ENCODE results near the gene PNLIPRP1.

PNLIPRP1 gene

GRCh38 chr10:116656044-116656443 is 65.3 kb downstream of the PNLIPRP1 start:
- no peak for TF ChIP-seq CTCF (IDR thresholded peaks at IDR 0.05; ENCODE audit: insufficient read depth, low read length, poor library complexity, severe bottlenecking)
- no peak for DNase-seq (ENCODE audit: extremely low read depth, insufficient read length)
- H3K4me3 ChIP-seq (replicated peaks; ENCODE audit: low read depth, low read length): no peak overlapping the region
- H3K36me3 ChIP-seq (ENCODE audit: control insufficient read depth, insufficient read depth, low read length): no peaks in the 10 kb centered on the region
- no peaks in the 10 kb centered on the region; the same call in 1 of the 2 replicates for H3K27me3 ChIP-seq (replicated peaks; ENCODE audit: control insufficient read depth, insufficient read depth, low read length)

- H3K36me3 ChIP-seq (ENCODE audit: control insufficient read depth, insufficient read depth, low read length): no peaks in the 10 kb centered on the region
- no peak for TF ChIP-seq CTCF (IDR thresholded peaks at IDR 0.05; ENCODE audit: insufficient read depth, low read length, poor library complexity, severe bottlenecking)
- DNase-seq (ENCODE audit: extremely low read depth, insufficient read length): no peak
- no peaks in the 10 kb centered on the region; the same call in 1 of the 2 replicates for H3K27me3 ChIP-seq (replicated peaks; ENCODE audit: control insufficient read depth, insufficient read depth, low read length)
- H3K4me3 ChIP-seq (replicated peaks; ENCODE audit: low read depth, low read length): no peak overlapping the region
Observed at GRCh38 chr10:116657863-116658551, 67.2 kb downstream of the PNLIPRP1 start.

Measured in GM06990 (cell line).